IMR-90 (cell line): ENCODE measurements around the gene TMPRSS5.

Experiments used
- BHLHE40 ChIP-seq: fragments of 150-350 bp; IDR thresholded peaks from 2 replicates; pipeline ENCODE4 v1.6.1; 2016; ENCODE audit warnings: mild to moderate bottlenecking, low read depth, low read length
- CEBPB ChIP-seq: IDR thresholded peaks from 2 replicates; pipeline ENCODE4 v1.6.1; 2012; ENCODE audit warnings: low read depth, low read length, improper control_type of control experiment
- CTCF ChIP-seq: conservative IDR thresholded peaks from 2 replicates; pipeline ENCODE4 v1.5.1; 2012; ENCODE audit warnings: mild to moderate bottlenecking, low read depth, low read length, improper control_type of control experiment
- MAFK ChIP-seq: IDR thresholded peaks from 2 replicates; pipeline ENCODE4 v1.6.1; 2012; ENCODE audit warnings: low read depth, low read length, improper control_type of control experiment
- MXI1 ChIP-seq: IDR thresholded peaks from 2 replicates; pipeline ENCODE4 v1.6.1; 2012; ENCODE audit warnings: low read depth, mild to moderate bottlenecking, low read length, moderate library complexity, borderline replicate concordance
- POLR2A ChIP-seq: IDR thresholded peaks from 2 replicates; pipeline ENCODE4 v1.6.1; 2012; ENCODE audit warnings: mild to moderate bottlenecking, low read depth, low read length
- RAD21 ChIP-seq: IDR thresholded peaks from 2 replicates; pipeline ENCODE4 v1.6.1; 2012; ENCODE audit warnings: low read length, improper control_type of control experiment
- RFX5 ChIP-seq: IDR thresholded peaks from 2 replicates; pipeline ENCODE4 v1.8.0; 2012; ENCODE audit warnings: low read depth, mild to moderate bottlenecking, low read length, moderate library complexity
- SMC3 ChIP-seq: fragments of 150-350 bp; IDR thresholded peaks from 2 replicates; pipeline ENCODE4 v1.6.1; 2016; ENCODE audit warnings: low read depth, mild to moderate bottlenecking, antibody characterized with exemption, low read length, moderate library complexity
- USF2 ChIP-seq: fragments of 150-350 bp; IDR thresholded peaks from 2 replicates; pipeline ENCODE4 v1.6.1; 2017; ENCODE audit warnings: mild to moderate bottlenecking, antibody characterized with exemption, low read length, low read depth

GRCh38 chr11:113705871-113706655 lies at the start of gene TMPRSS5:
- TF ChIP-seq CTCF, result no peak
- no peak for TF ChIP-seq SMC3
- no peak for TF ChIP-seq POLR2A
- no peak for TF ChIP-seq MXI1
- no peak for TF ChIP-seq USF2
- no peak for TF ChIP-seq BHLHE40
- TF ChIP-seq CEBPB, result no peak
- TF ChIP-seq RAD21, result no peak
- no peak for TF ChIP-seq MAFK
- no peak for TF ChIP-seq RFX5
